HCT116 (cell line): Measurements from ENCODE around the gene TM9SF4.

Experiments used
- CEBPB ChIP-seq: IDR thresholded peaks from 2 replicates; pipeline ENCODE4 v1.6.1; 2012; ENCODE audit warnings: low read depth
- EGR1 ChIP-seq: IDR thresholded peaks from 2 replicates; pipeline ENCODE4 v1.6.1; 2012; ENCODE audit warnings: low read depth
- EZH2 ChIP-seq: fragments of 200-600 bp; sonication (generic); IDR thresholded peaks from 2 replicates; pipeline ENCODE4 v1.6.1; 2017; ENCODE audit warnings: antibody characterized with exemption, mixed run types
- EZH2phosphoT487 ChIP-seq: fragments of 200-600 bp; IDR thresholded peaks from 2 replicates; pipeline ENCODE4 v1.6.1; 2018; ENCODE audit warnings: antibody characterized with exemption, borderline replicate concordance
- POLR2A ChIP-seq: IDR thresholded peaks from 2 replicates; pipeline ENCODE4 v1.7.0; 2011; ENCODE audit warnings: borderline replicate concordance; ENCODE audit not compliant: insufficient read depth, insufficient read length; ENCODE audit errors: extremely low read depth
- POLR2AphosphoS5 ChIP-seq: IDR thresholded peaks from 2 replicates; pipeline ENCODE4 v1.6.1; 2011; ENCODE audit warnings: mild to moderate bottlenecking, low read depth, low read length, moderate library complexity
- RAD21 ChIP-seq: IDR thresholded peaks from 2 replicates; pipeline ENCODE4 v1.6.1; 2012; ENCODE audit warnings: low read depth, mild to moderate bottlenecking
- SP1 ChIP-seq: IDR thresholded peaks from 2 replicates; pipeline ENCODE4 v1.6.1; 2012; ENCODE audit warnings: low read depth
- ZFX ChIP-seq: fragments of 450-650 bp; IDR thresholded peaks from 2 replicates; pipeline ENCODE4 v1.6.1; 2017
- TF ChIP-seq, protein P1 (sequence below): IDR thresholded peaks from 2 replicates; pipeline ENCODE4 v1.6.1; 2012
- TF ChIP-seq, protein P2 (sequence below), 3 experiments: fragments of 200-600 bp in 1 of 3; sonication (generic) in 1 of 3; IDR thresholded peaks in 2 of 3; conservative IDR thresholded peaks in 1 of 3; 2 replicates each; pipeline ENCODE4 v1.5.1; 2012 to 2017; ENCODE audit warnings: low read depth in 2 of 3, low read length in 2 of 3, antibody characterized with exemption in 1 of 3, borderline replicate concordance in 1 of 3, control low read depth in 1 of 3, mild to moderate bottlenecking in 1 of 3, mixed read lengths in 1 of 3, mixed run types in 1 of 3, moderate library complexity in 1 of 3; ENCODE audit not compliant: insufficient read depth in 1 of 3

DNA sequence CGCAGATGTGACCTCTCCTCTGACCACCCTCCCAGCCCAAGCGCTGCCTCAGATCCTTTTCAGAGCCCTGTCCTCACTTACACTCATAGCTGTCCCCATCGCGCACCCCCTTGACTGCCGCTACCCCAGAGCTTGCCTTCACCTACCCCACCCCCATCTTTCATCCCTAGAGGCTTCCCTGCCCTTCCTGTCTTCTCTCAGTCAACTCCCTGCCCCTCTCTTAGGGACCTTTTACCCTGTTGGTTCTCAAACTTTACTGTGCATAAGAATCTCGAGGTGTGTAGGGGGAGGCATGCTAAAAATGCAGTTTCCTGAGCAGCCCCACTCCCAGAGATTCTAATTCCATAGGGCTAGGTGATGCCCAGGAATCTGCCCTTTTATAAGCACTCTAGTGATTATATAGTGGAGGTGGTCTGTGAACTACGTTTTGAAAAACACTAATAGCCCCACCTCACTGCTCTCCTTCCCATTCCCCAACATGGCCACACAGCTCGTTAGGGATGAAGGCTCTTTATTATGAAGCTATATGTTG is 725 bp downstream of the TM9SF4 start:
- TF ChIP-seq CEBPB (no peak), EZH2phosphoT487 (no peak), EZH2 (no peak), POLR2A (no peak), POLR2AphosphoS5 (no peak), EGR1 (no peak), ZFX (no peak), RAD21 (no peak), SP1 (no peak)
- TF ChIP-seq, protein P1, sequence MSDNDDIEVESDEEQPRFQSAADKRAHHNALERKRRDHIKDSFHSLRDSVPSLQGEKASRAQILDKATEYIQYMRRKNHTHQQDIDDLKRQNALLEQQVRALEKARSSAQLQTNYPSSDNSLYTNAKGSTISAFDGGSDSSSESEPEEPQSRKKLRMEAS, result no peak
- TF ChIP-seq, protein P2, sequence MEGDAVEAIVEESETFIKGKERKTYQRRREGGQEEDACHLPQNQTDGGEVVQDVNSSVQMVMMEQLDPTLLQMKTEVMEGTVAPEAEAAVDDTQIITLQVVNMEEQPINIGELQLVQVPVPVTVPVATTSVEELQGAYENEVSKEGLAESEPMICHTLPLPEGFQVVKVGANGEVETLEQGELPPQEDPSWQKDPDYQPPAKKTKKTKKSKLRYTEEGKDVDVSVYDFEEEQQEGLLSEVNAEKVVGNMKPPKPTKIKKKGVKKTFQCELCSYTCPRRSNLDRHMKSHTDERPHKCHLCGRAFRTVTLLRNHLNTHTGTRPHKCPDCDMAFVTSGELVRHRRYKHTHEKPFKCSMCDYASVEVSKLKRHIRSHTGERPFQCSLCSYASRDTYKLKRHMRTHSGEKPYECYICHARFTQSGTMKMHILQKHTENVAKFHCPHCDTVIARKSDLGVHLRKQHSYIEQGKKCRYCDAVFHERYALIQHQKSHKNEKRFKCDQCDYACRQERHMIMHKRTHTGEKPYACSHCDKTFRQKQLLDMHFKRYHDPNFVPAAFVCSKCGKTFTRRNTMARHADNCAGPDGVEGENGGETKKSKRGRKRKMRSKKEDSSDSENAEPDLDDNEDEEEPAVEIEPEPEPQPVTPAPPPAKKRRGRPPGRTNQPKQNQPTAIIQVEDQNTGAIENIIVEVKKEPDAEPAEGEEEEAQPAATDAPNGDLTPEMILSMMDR (IDR thresholded peaks at IDR 0.05 in 2 of 3, conservative IDR thresholded peaks at IDR 0.05 in 1 of 3; ENCODE audit: borderline replicate concordance in 1 of 3, insufficient read depth in 1 of 3, low read depth in 2 of 3, low read length in 2 of 3), result no peak
